NCI-H1417 treated with DMSO at 0.1 percent for 48 hours (cell line): ENCODE results near the gene NOTCH2NLA.
"Not testable (repeated sequence)": the region's sequence is repeated elsewhere in the genome, so short reads cannot be mapped to it uniquely, and the experiment has no call there.

Experiments used
- DNase-seq: peaks from one replicate; lab custom pipeline; 2025; lab: John Stamatoyannopoulos, UW

NOTCH2NLA gene

GRCh38 chr1:146228710-146229477 is at the start of gene NOTCH2NLA:
NOTCH2NLA (minus strand) TSS chr1:146229021; CDS start chr1:146189337, 39,684 bp downstream.
- DNase-seq = not testable (repeated sequence)

DNA sequence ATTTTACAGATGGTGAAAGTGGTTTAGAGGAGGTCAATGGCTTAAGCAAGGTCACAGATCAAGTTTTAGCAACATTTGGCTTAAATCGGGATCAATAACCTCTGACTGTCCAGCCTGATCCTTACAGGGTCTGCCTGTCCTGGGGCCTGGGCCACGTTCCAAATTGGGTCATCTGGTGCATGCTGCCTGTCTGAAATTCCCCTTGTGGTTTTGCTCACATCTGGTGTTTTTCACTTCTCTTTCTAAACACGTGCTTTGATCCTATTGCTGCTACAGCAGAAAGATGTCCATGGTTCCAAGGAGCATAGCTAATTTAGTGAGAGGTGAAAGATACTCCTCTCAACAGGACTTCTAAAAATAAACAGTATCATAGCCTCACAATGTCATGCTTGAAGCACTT is 49.5 kb upstream of the NOTCH2NLA start:
- DNase-seq = not testable (repeated sequence)

DNA sequence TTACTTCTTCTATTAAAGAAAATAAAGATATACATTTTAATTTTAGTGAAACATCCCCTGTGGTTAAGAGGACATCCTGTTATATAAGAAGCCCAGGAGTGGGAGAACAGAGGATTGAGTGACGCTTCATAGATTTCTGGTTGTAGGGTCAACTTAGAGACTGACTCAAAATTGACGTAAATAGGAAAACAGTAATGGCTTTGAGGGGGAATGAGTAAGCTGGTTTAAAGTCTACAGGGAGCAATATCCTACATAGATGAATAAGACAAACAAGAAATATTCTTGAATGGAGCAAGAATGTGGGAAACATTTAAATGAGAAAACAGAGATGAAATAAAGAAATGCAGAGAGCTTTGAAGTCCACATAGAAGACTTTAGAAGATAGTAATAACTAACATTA is 48.3 kb upstream of the NOTCH2NLA start:
- DNase-seq = not testable (repeated sequence)

DNA sequence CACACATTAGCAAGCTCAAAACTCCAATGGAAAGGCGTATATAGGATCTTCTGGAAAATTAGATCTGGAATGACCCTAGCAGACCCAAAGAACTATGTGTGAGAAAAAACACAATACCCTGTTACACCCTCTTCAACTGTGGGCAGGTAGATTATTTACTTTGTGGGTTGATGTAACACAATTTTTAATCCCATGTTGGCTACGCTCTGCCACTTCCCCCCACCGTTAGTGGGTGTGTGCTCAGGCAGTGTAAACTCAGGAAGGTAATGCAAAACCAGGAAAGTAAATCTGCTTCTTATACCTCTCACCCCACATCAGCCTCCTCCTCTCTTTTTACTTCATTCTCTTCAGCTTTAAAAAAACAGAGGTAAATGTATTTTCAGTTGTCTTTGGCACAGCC is 45.3 kb upstream of the NOTCH2NLA start:
- not testable (repeated sequence) for DNase-seq

- DNase-seq = not testable (repeated sequence)
Measured at GRCh38 chr1:146273194-146273593, 44.4 kb upstream of the NOTCH2NLA start.

DNA sequence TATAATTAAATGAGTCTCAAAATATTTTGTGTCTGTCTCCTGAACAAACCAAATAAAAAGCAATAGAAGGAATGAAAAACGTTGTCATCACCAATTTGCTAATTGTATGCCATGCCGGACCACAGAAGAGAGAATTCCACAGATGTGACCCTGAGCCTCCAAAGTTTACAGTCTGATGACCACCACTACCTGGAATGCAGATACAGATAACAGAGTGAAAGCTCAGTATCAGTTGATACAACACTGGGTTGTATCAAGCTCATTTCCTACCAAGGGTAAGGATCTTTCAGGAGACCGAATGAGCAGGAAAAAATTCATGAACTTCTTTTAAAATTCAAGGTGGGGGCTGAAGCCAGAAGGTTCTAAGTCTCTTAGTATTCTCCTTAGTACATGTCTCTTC is 43.9 kb upstream of the NOTCH2NLA start:
- DNase-seq = not testable (repeated sequence)

DNA sequence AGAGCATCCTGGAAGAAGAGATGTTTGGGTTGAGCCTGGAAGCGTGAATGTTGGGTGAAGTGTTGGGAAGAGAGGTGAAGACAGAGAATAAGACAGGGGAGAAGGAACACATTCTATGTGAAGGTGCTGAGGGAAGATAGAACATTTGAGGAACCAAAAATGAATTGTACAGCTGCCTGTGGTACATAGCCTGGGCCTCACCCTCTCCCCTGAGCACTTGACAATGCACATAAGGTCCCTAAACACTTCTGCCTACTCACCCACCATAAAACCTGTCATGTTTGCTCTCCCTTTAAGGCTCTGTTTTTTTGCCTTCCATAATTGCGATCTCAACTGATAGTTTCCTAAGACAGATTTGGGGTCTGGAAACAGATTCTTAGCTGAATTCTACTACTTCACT is 43.2 kb upstream of the NOTCH2NLA start:
- DNase-seq = not testable (repeated sequence)

DNA sequence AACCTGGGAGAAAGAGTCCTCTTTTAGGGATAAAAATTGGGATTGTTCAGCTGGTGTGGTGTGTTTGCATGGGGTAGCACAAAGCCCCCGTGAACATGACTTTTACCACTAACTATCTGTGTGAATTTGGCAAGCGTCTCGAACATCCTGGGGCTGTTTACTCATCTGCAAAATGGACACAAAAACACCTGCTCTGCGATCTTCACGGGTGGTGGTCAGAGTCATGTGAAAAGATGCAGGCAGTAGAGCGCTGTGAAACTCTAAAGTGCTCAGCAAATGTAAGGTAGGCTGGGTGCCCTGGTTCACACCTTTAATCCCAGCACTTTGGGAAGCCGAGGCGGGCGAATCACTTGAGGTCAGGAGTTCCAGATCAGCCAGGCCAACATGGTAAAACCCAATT is 41.3 kb upstream of the NOTCH2NLA start:
- not testable (repeated sequence) for DNase-seq

GRCh38 chr1:146266179-146266748 is 37.4 kb upstream of the NOTCH2NLA start:
- not testable (repeated sequence) for DNase-seq

GRCh38 chr1:146264761-146265160 is 35.9 kb upstream of the NOTCH2NLA start:
- not testable (repeated sequence) for DNase-seq

DNA sequence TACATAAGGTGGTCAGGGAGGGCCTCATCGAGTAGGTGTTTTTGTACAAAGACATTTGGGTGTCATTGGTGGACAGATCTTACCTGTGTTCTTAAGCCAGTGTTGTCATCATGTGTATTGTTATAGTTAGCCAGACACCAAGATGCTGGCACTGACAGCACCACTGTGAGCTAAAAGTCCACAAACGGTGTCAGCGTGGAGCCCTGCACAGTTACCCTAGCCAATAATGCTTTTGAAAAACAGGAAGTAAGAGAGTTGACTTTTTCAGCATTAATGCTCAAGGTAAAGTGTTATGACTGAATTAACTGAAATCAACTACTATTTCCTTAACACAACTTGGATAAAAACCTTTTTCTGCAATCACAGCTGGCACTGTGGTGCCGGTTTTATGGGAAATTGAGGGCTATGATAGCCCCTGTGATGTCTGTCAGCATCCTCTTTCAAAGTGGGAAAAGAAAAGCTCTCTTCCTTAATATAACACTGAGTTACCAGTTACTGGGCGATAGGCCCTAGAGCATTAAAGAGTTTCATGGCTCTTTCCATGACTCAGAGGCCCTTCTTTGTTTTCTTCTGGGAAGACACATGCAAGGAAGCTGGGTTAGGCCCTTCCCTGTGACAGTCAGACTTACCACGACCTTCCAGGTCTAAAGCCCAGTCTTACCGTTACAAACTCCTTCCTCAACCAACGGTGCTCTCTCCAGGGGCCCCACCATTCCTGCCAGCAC is 31.3 kb upstream of the NOTCH2NLA start:
- not testable (repeated sequence) for DNase-seq

DNA sequence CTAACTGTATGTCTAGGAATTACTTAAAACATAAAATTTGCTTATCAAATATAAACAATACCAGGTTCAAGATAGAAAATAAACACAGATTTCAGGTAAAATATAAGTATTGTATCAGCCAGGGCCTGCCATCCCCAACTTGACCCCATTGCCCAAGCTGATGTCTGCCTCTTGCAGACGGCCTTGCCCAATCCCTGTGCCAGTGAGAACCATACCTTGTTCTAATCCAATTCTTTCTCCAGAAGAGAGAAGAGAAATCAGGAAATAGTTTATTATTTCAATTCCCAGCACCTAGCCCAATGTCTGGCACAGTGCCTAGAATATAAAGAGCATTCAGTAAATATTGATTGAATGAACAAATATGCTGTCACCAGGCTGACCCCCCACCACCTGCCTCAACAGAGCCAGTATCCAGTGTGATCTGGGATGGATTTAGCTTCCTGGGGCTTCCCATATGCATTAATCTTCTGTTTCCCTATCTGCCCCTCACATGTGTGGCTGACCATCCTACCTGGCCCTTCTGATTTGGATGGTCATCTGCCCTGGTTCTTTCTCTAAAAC is 29.3 kb upstream of the NOTCH2NLA start:
- not testable (repeated sequence) for DNase-seq

- not testable (repeated sequence) for DNase-seq
Measured at GRCh38 chr1:146254569-146255197, 25.9 kb upstream of the NOTCH2NLA start.

DNA sequence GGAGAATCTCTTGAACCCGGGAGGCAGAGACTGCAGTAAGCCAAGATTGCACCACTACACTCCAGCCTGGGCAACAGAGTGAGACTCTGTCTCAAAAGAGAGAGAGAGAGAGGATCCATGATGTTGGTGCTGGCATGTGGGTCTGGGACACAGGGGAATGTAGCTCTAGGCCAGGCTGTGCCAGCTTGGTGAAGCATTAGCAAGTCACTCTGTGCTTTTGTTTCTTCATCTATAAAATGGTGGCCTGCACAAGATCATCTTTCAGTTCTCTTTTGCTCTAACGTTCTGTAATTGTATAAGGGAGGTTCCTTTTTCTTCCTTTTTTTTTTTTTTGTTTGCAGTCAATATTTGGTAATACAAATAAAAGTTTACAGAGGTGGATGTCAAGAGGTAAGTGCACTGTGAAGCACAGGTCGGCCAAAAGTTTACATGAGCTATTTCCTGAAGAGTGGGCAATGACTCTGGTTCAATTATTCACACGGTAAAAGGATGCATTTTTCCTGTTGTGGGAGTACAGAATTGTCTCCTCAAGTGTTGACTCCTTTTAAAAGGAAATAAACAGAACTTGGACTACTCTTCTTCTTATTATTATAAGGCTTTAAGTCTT is 24.5 kb upstream of the NOTCH2NLA start:
- DNase-seq = not testable (repeated sequence)

GRCh38 chr1:146251523-146251922 is 22.7 kb upstream of the NOTCH2NLA start:
- DNase-seq = not testable (repeated sequence)

DNA sequence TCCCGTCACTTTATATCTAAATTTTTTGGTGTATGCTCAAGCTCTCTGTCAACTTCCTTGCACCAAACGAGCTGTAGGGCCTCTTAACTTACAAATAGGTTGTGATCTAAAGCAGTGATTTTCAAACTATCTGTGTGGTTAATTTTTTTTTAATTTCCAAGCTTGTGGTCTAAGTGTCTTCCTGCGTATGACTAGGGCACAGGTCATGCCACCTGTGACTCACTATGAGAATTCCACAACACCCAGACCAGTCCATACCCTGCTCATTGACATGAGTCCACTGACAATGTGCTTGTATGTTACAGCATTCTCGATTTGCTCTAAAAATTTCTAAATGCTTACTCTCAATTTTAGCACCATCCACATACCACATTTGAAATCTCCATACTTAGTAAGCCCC is 19.8 kb upstream of the NOTCH2NLA start:
- DNase-seq = not testable (repeated sequence)

DNA sequence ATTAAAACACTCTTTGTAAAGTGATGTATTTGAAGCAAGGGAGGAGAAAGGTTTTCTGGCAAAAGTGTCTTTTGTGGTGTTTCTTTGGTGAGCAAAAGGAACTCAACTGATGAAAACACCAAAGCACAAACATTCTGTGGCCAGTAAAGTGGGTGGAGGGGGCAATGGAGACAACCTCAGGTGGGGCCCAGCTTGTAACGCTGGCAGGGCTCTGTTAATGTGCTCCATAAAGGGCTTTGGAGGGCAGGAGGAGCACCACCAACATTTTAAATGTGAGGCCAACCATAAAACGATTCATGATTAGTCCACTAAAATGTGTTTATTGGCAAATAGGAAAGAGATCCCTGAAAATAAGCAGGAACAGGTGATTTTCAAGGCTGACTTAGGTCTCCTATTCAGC is 7.8 kb upstream of the NOTCH2NLA start:
- not testable (repeated sequence) for DNase-seq

GRCh38 chr1:146236026-146236601 is 7.3 kb upstream of the NOTCH2NLA start:
- not testable (repeated sequence) for DNase-seq

DNA sequence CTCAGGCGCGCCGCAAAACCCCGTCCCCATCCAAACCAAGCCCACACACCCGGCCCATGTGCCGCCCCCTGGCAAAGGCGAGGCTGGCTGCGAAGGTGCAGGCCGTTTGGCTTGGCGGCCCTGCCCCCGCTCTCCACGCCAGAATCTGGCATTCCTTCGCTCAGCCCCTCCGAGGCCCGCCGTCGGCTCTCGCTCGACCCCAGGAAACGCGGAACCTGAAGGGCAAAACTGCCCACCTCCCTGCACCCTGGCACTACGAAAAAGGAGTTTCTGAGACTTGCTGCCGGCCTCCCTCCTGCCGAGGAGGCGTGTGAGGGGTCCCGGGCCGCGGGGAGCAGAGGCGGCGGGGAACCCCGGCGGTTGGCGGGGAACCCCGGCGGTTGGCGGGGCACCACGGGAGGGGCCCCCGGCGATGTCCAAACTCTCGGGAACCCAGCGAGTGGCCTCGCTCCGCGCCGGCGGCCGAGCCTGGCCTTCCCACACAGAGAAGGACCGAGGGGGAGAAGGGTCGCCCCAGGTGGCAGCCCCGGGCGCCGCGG is 608 bp downstream of the NOTCH2NLA start:
- not testable (repeated sequence) for DNase-seq

- DNase-seq = not testable (repeated sequence)
Measured at GRCh38 chr1:146174531-146174930, 54.3 kb downstream of the NOTCH2NLA start.

DNA sequence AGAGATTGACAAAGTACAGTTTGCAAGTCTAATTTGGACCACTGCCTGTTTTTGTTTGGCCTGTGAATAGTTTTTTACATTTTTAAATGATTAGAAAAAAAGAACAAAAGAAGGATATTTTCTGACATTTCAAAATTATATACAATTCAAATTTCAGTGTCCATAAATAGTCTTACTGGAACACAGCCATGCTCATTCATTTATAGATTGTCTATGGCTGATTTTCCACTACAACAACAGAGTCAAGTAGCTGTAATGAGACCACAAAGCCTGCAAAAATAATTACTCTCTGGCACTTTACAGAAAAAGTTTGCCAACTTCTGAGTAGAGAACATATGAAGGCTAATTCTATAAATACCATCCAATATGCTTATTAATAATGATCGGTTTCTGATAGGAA is 61.1 kb downstream of the NOTCH2NLA start:
- DNase-seq = not testable (repeated sequence)
